Subcutaneous adipose tissue (tissue), 4 donors: ENCODE data around the gene AMOTL2. TPM values are rescaled to one million over a fixed set of nuclear protein-coding genes. Genes with fewer than 3 reads are reported as not detected.

Source experiments
- CTCF ChIP-seq: fragments of 450-650 bp; IDR thresholded peaks from one replicate; pipeline ENCODE4 v1.5.1; 2016; ENCODE audit warnings: low read depth, mild to moderate bottlenecking, control low read depth, antibody characterized with exemption, moderate library complexity
- total RNA-seq, 4 donors: library from RNA; depleted of rRNA; stranded (reverse); fragments of >200 nt; gene quantifications; one replicate each; pipeline ENCODE4 v1.1.0, GENCODE V29; 2016

AMOTL2 gene
- total RNA-seq, 4 donors from 2014 or later: 92.4 to 320 (median 137) TPM

DNA sequence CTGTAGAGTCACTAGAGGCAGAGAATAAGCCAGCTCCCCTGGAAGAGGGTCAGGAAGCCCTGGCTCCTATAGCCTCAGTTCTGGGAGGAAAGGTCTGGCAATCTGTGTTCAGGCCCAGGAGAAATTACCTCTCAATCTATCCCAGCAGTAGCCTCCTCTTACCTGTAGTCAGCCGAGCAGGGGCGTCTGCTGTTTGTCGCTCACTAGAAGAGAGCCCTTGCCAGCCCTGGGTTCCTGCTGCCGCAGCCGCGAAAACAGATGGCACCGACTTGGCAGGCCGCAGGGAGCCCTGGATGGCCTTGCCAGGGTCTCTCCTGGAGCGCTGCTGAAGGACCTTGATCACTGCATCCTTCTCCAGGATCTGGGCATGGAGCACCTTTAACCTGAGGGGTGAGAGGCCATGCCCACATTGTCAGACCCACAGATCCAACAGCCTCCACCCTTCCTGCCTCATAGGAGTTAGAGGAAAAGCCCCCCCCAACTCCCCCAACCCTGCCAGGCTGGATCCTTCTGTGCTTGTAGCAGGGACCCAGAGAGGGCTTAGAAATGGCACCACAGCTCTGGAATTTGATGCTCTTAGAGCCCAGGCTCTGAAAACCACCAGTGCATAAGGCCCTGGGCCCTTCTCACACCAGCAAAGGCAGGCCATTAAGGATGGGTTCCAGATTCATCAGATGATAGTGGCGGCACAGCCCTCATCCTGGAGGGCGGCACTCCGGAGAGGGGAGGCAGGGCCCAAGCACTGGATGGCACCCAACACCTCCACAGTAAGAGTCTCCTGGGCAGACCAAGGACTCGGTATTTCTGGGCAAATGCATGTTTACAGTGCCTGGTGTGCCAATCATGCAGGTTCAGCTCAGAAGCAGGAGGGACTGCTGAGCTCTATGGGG is 14.9 kb downstream of the AMOTL2 start:
- TF ChIP-seq CTCF: no peak

DNA sequence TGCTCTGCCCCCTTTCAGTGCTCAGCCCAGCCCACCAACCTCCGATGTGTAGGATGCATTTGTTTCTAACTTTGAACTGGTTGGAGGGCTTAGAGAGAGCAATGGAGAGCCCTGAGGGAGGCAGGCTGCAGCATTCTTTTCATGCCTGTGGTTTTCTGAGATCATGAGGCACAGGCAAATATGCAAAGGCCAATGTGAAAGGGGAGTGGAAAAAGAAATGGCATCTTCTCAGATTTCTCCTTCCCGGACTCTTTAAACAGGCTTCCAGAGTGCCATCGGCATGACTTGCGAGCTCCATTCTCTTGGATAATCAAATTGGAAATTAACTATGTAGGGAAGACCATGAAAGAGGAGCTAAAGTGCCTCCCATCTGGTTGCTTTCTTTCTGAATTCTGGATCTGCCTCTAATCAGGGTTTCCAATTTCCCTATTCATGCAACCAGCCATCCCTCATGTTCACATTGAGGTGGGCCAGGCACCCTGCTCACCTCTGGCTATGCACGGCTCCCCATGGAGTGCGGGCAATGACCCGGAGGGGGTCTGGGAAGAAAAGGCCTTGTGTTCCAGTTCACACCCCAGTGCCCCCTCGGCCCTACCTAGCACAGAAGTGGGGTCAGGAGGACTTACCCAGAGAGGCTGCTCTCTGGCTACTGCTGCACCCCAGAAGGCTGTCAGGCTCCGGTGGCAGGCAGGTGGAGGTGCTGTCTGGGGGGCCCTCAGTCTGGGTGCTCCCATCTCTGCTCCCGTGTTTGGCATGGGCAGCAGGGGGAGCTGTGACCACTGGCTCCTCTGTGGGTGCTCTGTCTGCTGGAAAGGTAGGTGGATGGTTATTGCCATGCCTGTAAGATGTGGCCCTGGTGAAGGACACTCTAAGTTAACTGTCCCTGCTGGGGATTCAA is 16.1 kb downstream of the AMOTL2 start:
- TF ChIP-seq CTCF: no peak

GRCh38 chr3:134357261-134357913 is 16.9 kb downstream of the AMOTL2 start:
- no peak for TF ChIP-seq CTCF

DNA sequence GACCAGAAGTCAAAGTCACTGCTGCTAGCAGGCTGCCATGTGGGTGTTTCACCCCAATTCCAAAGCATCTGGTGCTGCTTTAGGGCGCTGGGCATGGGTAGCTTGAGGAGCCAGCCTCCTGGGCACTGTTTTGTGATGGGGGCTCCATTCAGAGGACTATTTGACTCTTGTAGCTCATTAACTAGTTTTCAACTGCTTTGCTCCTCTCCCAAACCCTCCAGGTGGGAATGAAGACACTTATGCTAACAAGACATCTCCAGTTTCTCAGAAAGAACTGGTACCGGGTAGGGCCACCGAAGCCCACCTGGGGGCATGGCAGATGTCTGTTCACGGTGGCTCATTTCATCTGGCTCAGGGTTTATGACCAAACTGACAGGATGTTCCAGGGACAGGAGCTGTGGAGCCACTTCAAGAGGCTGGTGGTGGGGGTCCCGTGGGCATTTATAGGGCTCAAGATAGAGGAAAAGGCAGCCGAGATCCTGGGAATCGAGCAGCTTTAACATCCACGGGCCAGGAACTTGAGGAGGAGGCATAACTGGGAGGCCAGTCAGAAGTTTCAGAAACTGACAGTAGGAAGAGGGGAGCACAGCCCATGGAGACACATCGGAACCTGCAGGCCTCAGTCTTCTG is 17.7 kb downstream of the AMOTL2 start:
- no peak for TF ChIP-seq CTCF

DNA sequence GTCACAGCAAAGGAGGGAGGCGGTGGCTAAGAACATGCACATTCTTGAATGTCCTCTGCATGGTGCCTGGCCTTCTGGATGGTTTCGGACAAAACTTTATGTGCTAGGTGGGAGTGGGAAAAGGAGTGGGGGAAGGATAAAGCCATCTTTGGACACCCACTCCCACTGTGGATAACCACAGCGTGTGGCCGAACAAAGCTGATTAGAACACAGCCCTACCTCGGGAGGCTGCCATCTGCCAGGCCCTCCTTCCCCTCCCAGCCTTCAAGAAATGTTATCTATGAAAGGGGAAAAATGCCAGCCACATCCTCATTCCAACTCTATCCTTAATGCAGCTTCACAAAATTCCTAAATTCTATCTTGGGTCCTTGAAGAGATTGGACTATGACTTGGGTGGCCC is 18.8 kb downstream of the AMOTL2 start:
- no peak for TF ChIP-seq CTCF

- TF ChIP-seq CTCF: no peak
These were observed 19.5 kb downstream of the AMOTL2 start for GRCh38 chr3:134354612-134355251.
